Left lung (tissue), 10 donors: ENCODE data around the gene SDR39U1. TPM values are rescaled to one million over a fixed set of nuclear protein-coding genes. Genes with fewer than 3 reads are reported as not detected.

Experiments used
- ATAC-seq: fragments of 200-7000 bp; cut with Tn5 transposase; one replicate; pipeline ENCODE4 v1.9.1; 2020; ENCODE audit warnings: moderate library complexity
- DNase-seq, 4 donors: peaks; one replicate each; pipeline ENCODE4 v3.0.0-alpha.2; 2013 to 2020
- H3K27ac ChIP-seq, 2 donors: fragments of 200-600 bp; sonication (generic) in 1 of 2; one replicate each; pipeline versions ENCODE4 v1.5.0 to v1.8.0; 2020 to 2021
- H3K27me3 ChIP-seq, 2 donors: fragments of 200-600 bp; sonication (generic) in 1 of 2; one replicate each; pipeline versions ENCODE4 v1.5.0 to v1.8.0; 2020 to 2021
- H3K36me3 ChIP-seq, 2 donors: fragments of 200-600 bp; sonication (generic) in 1 of 2; one replicate each; pipeline versions ENCODE4 v1.5.0 to v1.8.0; 2020 to 2021
- H3K4me1 ChIP-seq, 2 donors: fragments of 200-600 bp; one replicate each; pipeline ENCODE4 v1.8.0; 2021
- H3K4me3 ChIP-seq, 2 donors: fragments of 200-600 bp; sonication (generic) in 1 of 2; one replicate each; pipeline versions ENCODE4 v1.5.0 to v1.8.0; 2020 to 2021; ENCODE audit warnings: mild to moderate bottlenecking in 1 of 2
- H3K9me3 ChIP-seq, 2 donors: fragments of 200-600 bp; sonication (generic) in 1 of 2; one replicate each; pipeline versions ENCODE4 v1.5.0 to v1.8.0; 2020 to 2021
- intact Hi-C, 2 donors: fragments of 100-400 bp; cut with DNase I; formaldehyde crosslinking; loops; one replicate each; pipeline versions ENCODE4 v1.11.2 to v1.14.2; 2022
- polyA plus RNA-seq, 6 donors: library from polyadenylated mRNA; unstranded; fragments of 120-200 nt; gene quantifications; one replicate each; pipeline ENCODE4 v1.2.1, GENCODE V29; 2013; ENCODE audit not compliant: insufficient read length in 6 of 6
- total RNA-seq, 2 donors: library from RNA; stranded (reverse); fragmentation: NEBNext Ultra II Directional; extraction: Animal tissue kit (Norgen Biotek cat#: 25700); gene quantifications; one replicate each; pipeline ENCODE4 v1.2.1, GENCODE V29; 2021
- TF ChIP-seq, protein P1 (sequence below), 2 donors: fragments of 200-600 bp; sonication (generic) in 1 of 2; IDR thresholded peaks; one replicate each; pipeline versions ENCODE4 v1.5.0 to v1.8.0; 2021; ENCODE audit warnings: antibody characterized with exemption in 2 of 2
- donor health status: DM: no; HTN: yes; CAD: no.
- donor health status: DM: no; HTN: no; CAD: no.

SDR39U1 gene
- total and polyA plus RNA-seq, 8 donors: 32.7 to 51.9 (median 43.3) TPM

DNA sequence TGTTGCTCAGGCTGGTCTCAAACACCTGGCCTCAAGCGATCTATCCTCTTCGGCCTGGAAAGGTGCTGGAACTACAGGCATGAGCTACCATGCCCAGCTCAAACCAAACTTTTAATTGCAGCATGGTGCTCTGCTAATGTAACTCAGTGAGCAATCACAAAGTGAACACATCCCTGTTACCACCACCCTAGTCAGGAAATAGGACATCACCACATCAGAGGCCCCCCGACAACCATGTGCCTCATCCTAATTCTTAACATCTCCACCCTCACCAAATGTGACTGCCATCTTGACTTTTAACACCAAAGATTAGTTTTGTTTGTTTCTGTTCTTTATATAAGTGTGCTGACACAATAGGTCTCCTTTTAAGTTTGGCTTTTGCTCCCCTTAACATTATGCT lies 22.8 kb upstream of the SDR39U1 start:
- Histone ChIP-seq H3K4me3 (no peak overlapping the region), H3K27me3 (no peaks in the 10 kb centered on the region), H3K36me3 (no peaks in the 10 kb centered on the region), H3K27ac (no peak overlapping the region), H3K4me1 (no peaks in the 10 kb centered on the region), H3K9me3 (no peaks in the 10 kb centered on the region)
- intact Hi-C loops: no loop called here
- DNase-seq (no peak), ATAC-seq (no peak)
- TF ChIP-seq, protein P1, sequence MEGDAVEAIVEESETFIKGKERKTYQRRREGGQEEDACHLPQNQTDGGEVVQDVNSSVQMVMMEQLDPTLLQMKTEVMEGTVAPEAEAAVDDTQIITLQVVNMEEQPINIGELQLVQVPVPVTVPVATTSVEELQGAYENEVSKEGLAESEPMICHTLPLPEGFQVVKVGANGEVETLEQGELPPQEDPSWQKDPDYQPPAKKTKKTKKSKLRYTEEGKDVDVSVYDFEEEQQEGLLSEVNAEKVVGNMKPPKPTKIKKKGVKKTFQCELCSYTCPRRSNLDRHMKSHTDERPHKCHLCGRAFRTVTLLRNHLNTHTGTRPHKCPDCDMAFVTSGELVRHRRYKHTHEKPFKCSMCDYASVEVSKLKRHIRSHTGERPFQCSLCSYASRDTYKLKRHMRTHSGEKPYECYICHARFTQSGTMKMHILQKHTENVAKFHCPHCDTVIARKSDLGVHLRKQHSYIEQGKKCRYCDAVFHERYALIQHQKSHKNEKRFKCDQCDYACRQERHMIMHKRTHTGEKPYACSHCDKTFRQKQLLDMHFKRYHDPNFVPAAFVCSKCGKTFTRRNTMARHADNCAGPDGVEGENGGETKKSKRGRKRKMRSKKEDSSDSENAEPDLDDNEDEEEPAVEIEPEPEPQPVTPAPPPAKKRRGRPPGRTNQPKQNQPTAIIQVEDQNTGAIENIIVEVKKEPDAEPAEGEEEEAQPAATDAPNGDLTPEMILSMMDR (IDR thresholded peaks at IDR 0.05): no peak

DNA sequence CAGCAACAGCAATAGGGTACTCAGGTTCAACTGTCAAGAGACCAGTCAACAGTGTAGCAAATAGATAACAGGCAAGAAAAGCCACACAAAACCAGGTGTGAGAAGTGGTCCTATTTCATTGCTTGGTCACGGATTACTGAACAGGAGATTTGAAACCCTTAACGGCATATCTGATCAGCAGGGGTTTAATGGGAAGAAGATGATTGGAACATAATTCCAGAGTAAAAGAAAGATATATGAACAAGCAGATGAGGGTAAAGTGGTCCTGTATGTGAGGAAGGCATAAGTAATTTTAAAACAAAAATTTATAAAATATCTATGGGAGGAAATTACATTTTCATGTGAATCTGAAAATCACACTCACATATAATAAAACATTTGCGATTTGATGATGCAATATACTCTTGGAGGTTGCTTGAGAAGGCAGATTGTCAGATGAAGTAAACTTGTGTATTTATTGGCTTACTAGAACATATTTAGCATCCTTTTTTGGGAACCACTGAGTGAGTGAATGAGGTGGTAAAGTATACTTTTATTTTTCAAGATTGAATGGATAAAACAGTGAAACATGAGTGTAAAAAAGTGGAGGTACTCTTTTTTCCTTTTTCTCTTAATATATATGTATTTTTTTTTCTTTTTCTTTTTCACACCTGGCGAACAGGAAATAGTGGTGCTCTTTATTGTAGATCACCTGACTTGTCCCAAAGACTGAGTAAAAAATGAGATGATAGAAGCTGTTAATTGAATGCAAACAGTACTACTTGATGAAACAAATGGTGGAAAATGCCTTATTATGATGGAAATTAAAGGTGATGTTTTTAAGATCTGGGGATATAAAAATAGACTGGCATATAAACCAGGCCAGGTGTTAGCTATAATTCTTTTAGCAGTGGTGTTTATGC lies 21.6 kb upstream of the SDR39U1 start:
- Histone ChIP-seq H3K9me3 (no peaks in the 10 kb centered on the region), H3K4me1 (no peaks in the 10 kb centered on the region), H3K27ac (no peak overlapping the region), H3K27me3 (no peaks in the 10 kb centered on the region), H3K4me3 (no peak overlapping the region), H3K36me3 (no peaks in the 10 kb centered on the region)
- TF ChIP-seq, protein P1 (IDR thresholded peaks at IDR 0.05): no peak
- no peak for DNase-seq
- ATAC-seq: no peak
- intact Hi-C loops: no loop called here

DNA sequence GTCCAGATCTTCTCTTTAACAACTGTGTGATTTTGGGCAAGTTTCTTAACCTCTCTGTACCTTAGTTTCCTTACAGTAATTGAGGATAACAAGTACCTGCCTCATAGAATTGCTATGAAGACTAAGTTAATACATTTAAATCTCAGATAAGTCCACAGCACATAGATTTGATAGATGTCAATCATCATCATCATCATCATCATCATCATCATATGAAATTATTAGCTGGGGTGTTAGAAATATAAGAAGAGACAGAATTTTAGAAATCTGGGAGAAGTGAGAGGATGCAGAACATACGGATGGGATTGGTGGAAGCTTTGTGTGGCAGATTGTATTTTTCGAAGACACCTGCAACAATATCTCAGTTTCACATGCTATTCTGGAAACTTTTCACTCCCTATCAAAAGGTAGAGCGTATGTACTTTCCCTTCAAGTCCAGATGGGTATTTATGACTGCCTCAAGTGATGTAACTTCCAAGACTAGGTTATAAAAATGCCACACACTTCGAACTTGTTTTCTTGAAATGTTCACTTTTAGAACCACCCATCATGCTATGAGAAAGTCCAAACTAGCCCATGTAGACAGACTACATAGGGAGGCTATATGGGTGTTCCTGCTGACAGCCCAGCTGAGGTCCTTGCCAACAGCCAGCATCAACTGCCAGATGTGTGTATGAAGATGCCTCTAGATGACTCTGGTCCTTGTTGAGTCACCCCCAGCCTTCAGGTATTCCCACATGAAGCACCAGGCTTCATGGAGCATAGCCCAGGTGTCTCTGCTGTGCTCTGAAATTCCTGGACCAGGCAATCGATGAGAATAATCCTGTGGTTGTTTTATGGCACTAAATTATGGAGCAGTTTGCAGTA lies 20.7 kb upstream of the SDR39U1 start:
- intact Hi-C loops: no loop called here
- H3K4me3 ChIP-seq: no peak overlapping the region
- ATAC-seq: no peak
- no peaks in the 10 kb centered on the region for H3K36me3 ChIP-seq
- DNase-seq: no peak
- H3K9me3 ChIP-seq: no peaks in the 10 kb centered on the region
- H3K4me1 ChIP-seq: no peaks in the 10 kb centered on the region
- H3K27ac ChIP-seq: no peak overlapping the region
- no peaks in the 10 kb centered on the region for H3K27me3 ChIP-seq
- TF ChIP-seq, protein P1 (IDR thresholded peaks at IDR 0.05): no peak

DNA sequence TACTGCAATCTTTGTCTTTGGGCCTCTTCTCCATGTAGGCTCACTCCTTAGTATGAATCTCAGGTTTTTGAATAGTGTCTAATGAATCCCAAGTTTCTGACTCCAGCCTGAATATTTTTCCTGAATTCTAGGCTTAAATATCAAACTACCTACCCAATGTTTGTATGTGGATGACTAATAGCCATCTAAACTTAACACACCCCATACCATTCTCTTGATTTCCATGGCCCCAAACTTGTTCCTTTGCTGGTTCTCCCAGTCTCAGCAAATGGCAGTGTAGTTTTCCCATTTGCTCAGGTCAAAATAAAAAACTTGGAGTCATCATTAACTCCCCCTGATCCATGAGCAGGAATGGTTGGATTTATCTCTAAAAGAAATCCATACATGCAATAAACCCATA lies 18.8 kb upstream of the SDR39U1 start:
- Histone ChIP-seq H3K4me1 (no peaks in the 10 kb centered on the region), H3K9me3 (no peaks in the 10 kb centered on the region), H3K27ac (no peak overlapping the region), H3K36me3 (no peaks in the 10 kb centered on the region), H3K4me3 (no peak overlapping the region), H3K27me3 (no peaks in the 10 kb centered on the region)
- TF ChIP-seq, protein P1 (IDR thresholded peaks at IDR 0.05): no peak
- intact Hi-C loops: no loop called here
- ATAC-seq: no peak
- no peak for DNase-seq

DNA sequence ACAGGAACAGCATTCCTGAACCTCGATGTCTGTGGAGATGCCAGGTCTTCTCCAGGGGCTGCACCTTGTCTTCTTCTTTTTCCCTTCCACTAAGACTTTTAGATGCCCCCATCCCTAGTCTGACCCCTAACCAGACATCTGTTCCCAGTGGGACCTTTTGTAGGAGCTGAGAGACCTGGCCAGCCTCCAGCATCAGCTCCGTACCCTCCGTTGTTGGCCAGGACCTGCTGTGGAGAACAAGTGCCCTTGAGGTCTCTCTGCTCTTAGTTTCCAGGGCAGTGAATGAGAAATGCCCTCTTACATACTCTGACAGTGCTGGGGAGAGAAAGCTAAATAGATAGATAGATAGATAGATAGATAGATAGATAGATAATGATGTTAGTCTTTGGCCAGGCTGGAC lies 16.8 kb upstream of the SDR39U1 start:
- Histone ChIP-seq H3K4me1 (no peaks in the 10 kb centered on the region), H3K27ac (no peak overlapping the region), H3K9me3 (no peaks in the 10 kb centered on the region), H3K4me3 (no peak overlapping the region), H3K36me3 (no peaks in the 10 kb centered on the region), H3K27me3 (no peaks in the 10 kb centered on the region)
- DNase-seq (no peak), ATAC-seq (no peak)
- intact Hi-C loops: no loop called here
- TF ChIP-seq, protein P1 (IDR thresholded peaks at IDR 0.05): no peak
